Pancreas (tissue), 10 donors: ENCODE measurements around the gene SASS6. TPM values are rescaled to one million over a fixed set of nuclear protein-coding genes. Genes with fewer than 3 reads are reported as not detected.

ENCODE experiments used
- ATAC-seq, 4 donors: fragments of 200-7000 bp; cut with Tn5 transposase; one replicate each; pipeline versions ENCODE4 v1.8.0 to v1.9.1; 2020; ENCODE audit warnings: mild to moderate bottlenecking in 4 of 4, moderate library complexity in 4 of 4
- DNase-seq, 6 donors: peaks; one replicate each; pipeline ENCODE4 v3.0.0-alpha.2; 2020
- FAIRE-seq: peaks from 2 replicates; lab custom pipeline; 2012; peaks lifted over from hg19 to GRCh38; lab: Jason Lieb, UNC
- H3K27ac ChIP-seq, 4 donors: fragments of 200-600 bp; sonication (generic); 1 replicate in 3 of 4; 2 replicates in 1 of 4; pipeline versions ENCODE4 v1.5.0 to v1.8.0; 2020
- H3K27me3 ChIP-seq, 4 donors: fragments of 200-600 bp; one replicate each; pipeline ENCODE4 v1.8.0; 2021
- H3K36me3 ChIP-seq, 3 donors: fragments of 200-600 bp; sonication (generic) in 1 of 3; one replicate each; pipeline versions ENCODE4 v1.5.0 to v1.8.0; 2020 to 2021
- H3K4me1 ChIP-seq, 3 donors: fragments of 200-600 bp; one replicate each; pipeline ENCODE4 v1.8.0; 2021
- H3K4me3 ChIP-seq, 4 donors: fragments of 200-600 bp; sonication (generic) in 2 of 4; one replicate each; pipeline versions ENCODE4 v1.5.0 to v1.8.0; 2020 to 2021
- H3K9me3 ChIP-seq, 4 donors: fragments of 200-600 bp; one replicate each; pipeline ENCODE4 v1.8.0; 2021
- WGBS, 2 donors: extraction: QIAGEN DNeasy Blood & Tissue Kit; methylation state at CpG; one replicate each; pipeline ENCODE4 v1.1.7; 2013; 5-methylcytosine and 5-hydroxymethylcytosine counted together
- intact Hi-C, 3 donors: fragments of 100-400 bp; cut with DNase I; formaldehyde crosslinking; loops; one replicate each; pipeline versions ENCODE4 v1.11.1 to v1.14.2; 2022
- polyA plus RNA-seq, 2 donors: library from polyadenylated mRNA; stranded (reverse); fragments of 200-250 nt; gene quantifications; one replicate each; pipeline ENCODE4 v1.2.3, GENCODE V29; 2013
- total RNA-seq, 6 donors: library from RNA; stranded (reverse); fragmentation: NEBNext Ultra II Directional in 4 of 6; extraction: Animal tissue kit (Norgen Biotek cat#: 25700) in 4 of 6; gene quantifications; one replicate each; pipeline versions ENCODE4 v1.2.1 to v1.2.4, GENCODE V29; 2021 to 2023
- TF ChIP-seq, protein P1 (sequence below), 4 donors: fragments of 200-600 bp; sonication (generic) in 3 of 4; IDR thresholded peaks; one replicate each; pipeline versions ENCODE4 v1.5.0 to v1.8.0; 2021; ENCODE audit warnings: antibody characterized with exemption in 4 of 4
- donor health status: healthy with polysubstance abuse.
- donor health status: DM: no; HTN: no; CAD: no; lungs with moderate emphysema.
- donor health status: DM: no; HTN: no; CAD: no.
- donor health status: control.
- donor health status: control.
- donor health status: Bipolar disorder and iron deficiency.
- donor health status: DM: yes; HTN: yes; CAD: no.
- donor health status: DM: no; HTN: no; CAD: no.
- donor health status: DM: no; HTN: no; CAD: no.
- donor health status: DM: yes; HTN: yes; CAD: no.

Gene SASS6
- total and polyA plus RNA-seq, 8 donors = 0.76 to 1.8 (median 1.3) TPM

DNA sequence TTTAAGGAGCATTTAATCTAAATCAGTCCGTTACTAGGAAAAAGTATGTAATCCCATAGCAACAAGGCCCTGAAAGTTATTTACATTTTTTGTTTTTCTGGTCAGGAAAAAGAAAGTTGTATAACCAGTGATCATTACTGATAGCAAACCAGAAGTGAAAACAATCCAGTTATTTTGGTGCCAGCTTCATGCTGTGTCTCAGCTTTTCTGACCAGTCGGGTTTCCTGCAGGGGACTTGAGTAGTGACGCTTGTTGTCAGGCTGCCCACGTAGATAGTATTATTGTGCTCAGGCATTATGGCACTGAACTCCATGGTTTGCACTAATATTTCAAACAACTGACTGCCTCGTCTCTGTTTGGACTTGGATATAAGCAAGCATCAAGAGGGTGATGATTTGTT, 55.2 kb downstream of the SASS6 start:
- Histone ChIP-seq H3K27ac (no peak overlapping the region), H3K27me3 (no peaks in the 10 kb centered on the region), H3K36me3 (peaks cover 0 to 39% (median 13%) of the 10 kb centered on the region in 3 donors), H3K9me3 (no peaks in the 10 kb centered on the region), H3K4me1 (peaks cover 0 to 3% (median 3%) of the 10 kb centered on the region in 3 donors), H3K4me3 (no peak overlapping the region)
- intact Hi-C loops = no loop called here
- FAIRE-seq (no peak), DNase-seq (no peak), ATAC-seq (no peak)
- 81 to 84% methylated on average over 5 of the region's 5 CpGs for WGBS, 2 donors
- TF ChIP-seq, protein P1, sequence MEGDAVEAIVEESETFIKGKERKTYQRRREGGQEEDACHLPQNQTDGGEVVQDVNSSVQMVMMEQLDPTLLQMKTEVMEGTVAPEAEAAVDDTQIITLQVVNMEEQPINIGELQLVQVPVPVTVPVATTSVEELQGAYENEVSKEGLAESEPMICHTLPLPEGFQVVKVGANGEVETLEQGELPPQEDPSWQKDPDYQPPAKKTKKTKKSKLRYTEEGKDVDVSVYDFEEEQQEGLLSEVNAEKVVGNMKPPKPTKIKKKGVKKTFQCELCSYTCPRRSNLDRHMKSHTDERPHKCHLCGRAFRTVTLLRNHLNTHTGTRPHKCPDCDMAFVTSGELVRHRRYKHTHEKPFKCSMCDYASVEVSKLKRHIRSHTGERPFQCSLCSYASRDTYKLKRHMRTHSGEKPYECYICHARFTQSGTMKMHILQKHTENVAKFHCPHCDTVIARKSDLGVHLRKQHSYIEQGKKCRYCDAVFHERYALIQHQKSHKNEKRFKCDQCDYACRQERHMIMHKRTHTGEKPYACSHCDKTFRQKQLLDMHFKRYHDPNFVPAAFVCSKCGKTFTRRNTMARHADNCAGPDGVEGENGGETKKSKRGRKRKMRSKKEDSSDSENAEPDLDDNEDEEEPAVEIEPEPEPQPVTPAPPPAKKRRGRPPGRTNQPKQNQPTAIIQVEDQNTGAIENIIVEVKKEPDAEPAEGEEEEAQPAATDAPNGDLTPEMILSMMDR (IDR thresholded peaks at IDR 0.05) = no peak

DNA sequence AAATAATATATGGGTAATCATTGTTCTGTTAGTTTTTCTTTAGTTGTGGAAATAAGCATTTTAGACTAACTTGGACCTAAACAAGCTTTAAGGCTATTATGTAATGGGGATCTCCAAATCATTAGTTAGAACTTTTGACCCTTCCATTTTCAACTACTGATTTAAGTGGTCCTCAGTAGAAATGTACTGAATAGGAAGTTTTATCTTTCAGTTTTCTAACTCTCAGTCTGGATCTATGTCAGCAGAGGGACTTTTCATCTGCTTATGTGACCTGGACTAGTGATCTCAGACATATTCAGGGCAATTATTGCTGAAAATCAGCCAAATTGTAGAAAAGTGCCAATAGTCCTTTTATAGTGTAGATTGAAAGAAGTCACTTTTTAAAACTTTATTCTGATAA, 56.0 kb downstream of the SASS6 start:
- no peak overlapping the region for H3K4me3 ChIP-seq
- no peak overlapping the region for H3K27ac ChIP-seq
- H3K4me1 ChIP-seq = peaks cover 0 to 3% (median 3%) of the 10 kb centered on the region in 3 donors
- no peak for ATAC-seq
- peaks cover 0 to 32% (median 11%) of the 10 kb centered on the region in 3 donors for H3K36me3 ChIP-seq
- H3K27me3 ChIP-seq = no peaks in the 10 kb centered on the region
- no peaks in the 10 kb centered on the region for H3K9me3 ChIP-seq
- no peak for FAIRE-seq
- intact Hi-C loops = no loop called here
- DNase-seq = no peak
- TF ChIP-seq, protein P1 (IDR thresholded peaks at IDR 0.05) = no peak

- ATAC-seq (no peak), DNase-seq (no peak), FAIRE-seq (no peak)
- TF ChIP-seq, protein P1 (IDR thresholded peaks at IDR 0.05) = no peak
- H3K4me3 ChIP-seq = no peak overlapping the region
- peaks cover 0 to 32% (median 11%) of the 10 kb centered on the region in 3 donors for H3K36me3 ChIP-seq
- H3K9me3 ChIP-seq = no peaks in the 10 kb centered on the region
- H3K27me3 ChIP-seq = no peaks in the 10 kb centered on the region
- H3K27ac ChIP-seq = no peak overlapping the region
- H3K4me1 ChIP-seq = peaks cover 0 to 3% (median 3%) of the 10 kb centered on the region in 3 donors
- intact Hi-C loops = no loop called here
- 63 to 72% methylated on average over 2 of the region's 2 CpGs for WGBS, 2 donors
These were observed 56.4 kb downstream of the SASS6 start for GRCh38 chr1:100076319-100076718.

DNA sequence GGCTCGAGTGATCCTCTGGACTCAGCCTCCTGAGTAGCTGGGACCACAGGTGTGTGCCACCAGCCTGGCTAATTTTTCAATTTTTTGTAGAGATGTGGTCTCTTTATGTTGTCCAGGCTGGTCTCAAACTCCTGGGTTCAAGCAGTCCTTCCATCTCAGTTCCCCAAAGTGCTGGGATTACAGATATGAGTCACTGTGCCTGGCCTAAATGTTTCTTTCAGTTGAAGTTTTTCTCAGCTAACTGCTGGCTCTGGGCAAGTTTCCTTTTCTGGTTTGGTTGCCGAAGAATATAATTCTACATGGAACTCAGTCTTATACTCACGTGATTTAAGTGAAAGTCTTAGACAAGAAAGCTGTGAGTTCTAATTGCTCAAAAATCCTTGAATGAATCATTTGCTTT, 57.0 kb downstream of the SASS6 start:
- Histone ChIP-seq H3K9me3 (no peaks in the 10 kb centered on the region), H3K36me3 (peaks cover 0 to 32% (median 8%) of the 10 kb centered on the region in 3 donors), H3K27me3 (no peaks in the 10 kb centered on the region), H3K4me1 (peaks cover 0 to 3% (median 3%) of the 10 kb centered on the region in 3 donors), H3K4me3 (no peak overlapping the region), H3K27ac (no peak overlapping the region)
- TF ChIP-seq, protein P1 (IDR thresholded peaks at IDR 0.05) = no peak
- intact Hi-C loops = no loop called here
- FAIRE-seq (no peak), ATAC-seq (no peak), DNase-seq (no peak)
- WGBS, 2 donors = 96 to 98% methylated on average over 3 of the region's 3 CpGs

GRCh38 chr1:100074604-100075395, 57.9 kb downstream of the SASS6 start:
- ATAC-seq (no peak), FAIRE-seq (no peak), DNase-seq (no peak)
- 87 to 89% methylated on average over 11 of the region's 11 CpGs for WGBS, 2 donors
- TF ChIP-seq, protein P1 (IDR thresholded peaks at IDR 0.05) = no peak
- intact Hi-C loops = no loop called here
- no peaks in the 10 kb centered on the region for H3K4me1 ChIP-seq
- H3K36me3 ChIP-seq = peaks cover 0 to 34% (median 10%) of the 10 kb centered on the region in 3 donors
- H3K27me3 ChIP-seq = no peaks in the 10 kb centered on the region
- H3K9me3 ChIP-seq = no peaks in the 10 kb centered on the region
- no peak overlapping the region for H3K27ac ChIP-seq
- no peak overlapping the region for H3K4me3 ChIP-seq
